B cell (primary cell): ENCODE measurements around the gene RIN3.

Experiments used
- CTCF ChIP-seq: fragments of 200-600 bp; IDR thresholded peaks from one replicate; pipeline ENCODE4 v1.8.0; 2022; ENCODE audit warnings: antibody characterized with exemption, mild to moderate bottlenecking
- EZH2 ChIP-seq: IDR thresholded peaks from 2 replicates; pipeline ENCODE4 v1.6.1; 2012; ENCODE audit warnings: borderline replicate concordance, low read depth, mild to moderate bottlenecking, moderate library complexity, low read length; ENCODE audit not compliant: insufficient read depth, poor library complexity, severe bottlenecking

DNA sequence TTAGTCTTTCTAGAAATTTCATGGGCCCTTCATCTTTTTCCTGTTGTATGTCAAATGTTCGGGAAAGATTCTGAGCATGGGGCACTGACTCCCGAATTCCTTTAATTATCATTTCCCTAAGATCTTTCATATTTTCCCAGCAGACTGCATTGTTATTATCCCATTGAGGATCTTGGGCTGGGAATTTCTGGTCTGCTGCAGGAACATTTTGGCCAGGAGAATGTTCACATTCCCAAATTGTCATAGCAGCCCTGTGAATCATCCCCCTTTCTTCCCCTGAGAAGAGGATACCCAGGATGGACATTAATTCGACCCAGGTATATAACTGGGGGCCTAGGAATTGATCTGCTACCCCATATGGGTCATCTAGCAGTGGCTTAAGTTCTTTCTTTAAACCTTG lies 112.5 kb downstream of the RIN3 start:
- TF ChIP-seq CTCF (no peak), EZH2 (no peak)
